Measurements from ENCODE around the gene TM9SF1. TPM values are rescaled to one million over a fixed set of nuclear protein-coding genes. Genes with fewer than 3 reads are reported as not detected.

TM9SF1 gene
- total and polyA plus RNA-seq, 7 donors, result 7.9 to 37.2 (median 33.5) TPM

GRCh38 chr14:24177041-24177825 lies 18.0 kb downstream of the TM9SF1 start:
- no peaks in the 10 kb centered on the region for H3K9me3 ChIP-seq
- WGBS, 2 donors, result 91% methylated on average over 12 of the region's 12 CpGs
- no peak for TF ChIP-seq POLR2A (IDR thresholded peaks at IDR 0.05)
- no peak for TF ChIP-seq CTCF (IDR thresholded peaks at IDR 0.05)
- TF ChIP-seq EP300 (IDR thresholded peaks at IDR 0.05), result no peak
- no peak for TF ChIP-seq POLR2AphosphoS5 (IDR thresholded peaks at IDR 0.05)
- H3K4me1 ChIP-seq, result peaks cover 0 to 29% (median 26%) of the 10 kb centered on the region in 4 donors
- H3K27ac ChIP-seq, result no peak overlapping the region
- DNase-seq, result no peak
- intact Hi-C loops (cut with DNase I), result no loop called here
- H3K36me3 ChIP-seq, result peaks cover 4 to 37% (median 8%) of the 10 kb centered on the region in 4 donors
- H3K4me3 ChIP-seq, result no peak overlapping the region
- H3K27me3 ChIP-seq, result no peaks in the 10 kb centered on the region

- no peak for TF ChIP-seq CTCF (IDR thresholded peaks at IDR 0.05)
- no peak for TF ChIP-seq POLR2A (IDR thresholded peaks at IDR 0.05)
- no peak for TF ChIP-seq POLR2AphosphoS5 (IDR thresholded peaks at IDR 0.05)
- no peak for TF ChIP-seq EP300 (IDR thresholded peaks at IDR 0.05)
- no peak overlapping the region for H3K4me3 ChIP-seq
- H3K9me3 ChIP-seq, result no peaks in the 10 kb centered on the region
- H3K36me3 ChIP-seq, result peaks cover 4 to 32% (median 7%) of the 10 kb centered on the region in 4 donors
- H3K27ac ChIP-seq, result no peak overlapping the region
- intact Hi-C loops (cut with DNase I), result no loop called here
- H3K4me1 ChIP-seq, result peaks cover 0 to 34% (median 31%) of the 10 kb centered on the region in 4 donors
- DNase-seq, result no peak
- no peaks in the 10 kb centered on the region for H3K27me3 ChIP-seq
- 95 to 97% methylated on average over 5 of the region's 5 CpGs for WGBS, 2 donors
These were observed 18.6 kb downstream of the TM9SF1 start for GRCh38 chr14:24176599-24176998.

DNA sequence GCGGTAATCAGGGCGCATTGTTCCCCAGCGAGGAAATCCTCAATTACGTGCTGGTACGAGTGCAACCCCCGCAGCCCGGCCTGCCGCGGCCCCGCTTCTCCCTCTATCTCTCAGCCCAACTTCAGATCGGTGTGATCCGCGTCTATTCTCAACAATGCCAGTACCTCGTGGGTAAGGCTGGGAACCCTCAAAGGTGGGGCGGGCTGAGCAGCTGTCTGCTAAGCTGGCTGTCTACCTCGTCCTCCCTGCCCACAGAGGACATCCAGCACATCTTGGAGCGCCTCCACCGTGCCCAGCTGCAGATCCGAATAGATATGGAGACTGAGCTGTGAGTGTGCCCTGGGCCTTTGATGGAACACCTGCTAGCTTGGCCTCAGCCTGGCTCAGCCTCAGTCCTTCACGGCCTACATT lies 22.4 kb downstream of the TM9SF1 start:
- intact Hi-C loops (cut with DNase I), result no loop called here
- H3K36me3 ChIP-seq, result peaks cover 0 to 12% (median 6%) of the 10 kb centered on the region in 4 donors
- H3K9me3 ChIP-seq, result no peaks in the 10 kb centered on the region
- H3K27ac ChIP-seq, result peak overlapping the region in 3 of 4 donors; percentile 62 to 70 (median 70)
- TF ChIP-seq EP300 (IDR thresholded peaks at IDR 0.05) (no peak), POLR2AphosphoS5 (IDR thresholded peaks at IDR 0.05) (no peak), POLR2A (IDR thresholded peaks at IDR 0.05) (no peak), CTCF (IDR thresholded peaks at IDR 0.05) (no peak)
- H3K27me3 ChIP-seq, result no peaks in the 10 kb centered on the region
- WGBS, 2 donors, result 80 to 93% methylated on average over 20 of the region's 20 CpGs
- H3K4me1 ChIP-seq, result peaks cover 0 to 20% (median 16%) of the 10 kb centered on the region in 4 donors
- no peak for DNase-seq
- H3K4me3 ChIP-seq, result peak overlapping the region in 2 of 4 donors; percentile 53 to 56

GRCh38 chr14:24172261-24172860 lies 22.9 kb downstream of the TM9SF1 start:
- peaks cover 0 to 20% (median 16%) of the 10 kb centered on the region in 4 donors for H3K4me1 ChIP-seq
- H3K36me3 ChIP-seq, result peaks cover 0 to 14% (median 6%) of the 10 kb centered on the region in 4 donors
- H3K4me3 ChIP-seq, result peak overlapping the region; percentile 31 to 56 (median 48)
- 39 to 83% methylated on average over 30 of the region's 30 CpGs for WGBS, 2 donors
- H3K27ac ChIP-seq, result peak overlapping the region; percentile 32 to 70 (median 66)
- no peak for DNase-seq
- intact Hi-C loops (cut with DNase I), result no loop called here
- H3K27me3 ChIP-seq, result no peaks in the 10 kb centered on the region
- no peak for TF ChIP-seq POLR2AphosphoS5 (IDR thresholded peaks at IDR 0.05)
- no peak for TF ChIP-seq CTCF (IDR thresholded peaks at IDR 0.05)
- TF ChIP-seq EP300 (IDR thresholded peaks at IDR 0.05), result no peak
- TF ChIP-seq POLR2A (IDR thresholded peaks at IDR 0.05), result no peak
- H3K9me3 ChIP-seq, result no peaks in the 10 kb centered on the region

Data from sigmoid colon (tissue), 7 donors.